BJ (cell line): Measurements from ENCODE around the gene OBSCN. TPM values are rescaled to one million over a fixed set of nuclear protein-coding genes. Genes with fewer than 3 reads are reported as not detected.

Experiments used
- CTCF ChIA-PET: fragments of 350-600 bp; formaldehyde crosslinking; extraction: SDS; loops from one replicate; lab custom pipeline; 2021; ENCODE audit warnings: antibody characterized with exemption, inconsistent platforms; lab: Yijun Ruan, JAX
- POLR2A ChIA-PET: fragments of 300-600 bp; sonication (Branson Sonifier 250); formaldehyde crosslinking; extraction: SDS; loops from one replicate; lab custom pipeline; 2021; ENCODE audit warnings: antibody characterized with exemption; lab: Charles Lee
- DNase-seq: peaks from one replicate; pipeline ENCODE4 v3.0.0-alpha.2; 2011; ENCODE audit warnings: low read depth
- H3K27me3 ChIP-seq: 2 replicates; pipeline ENCODE4 v1.6.0; 2011; ENCODE audit warnings: low read length; ENCODE audit not compliant: control insufficient read depth, insufficient read depth
- H3K36me3 ChIP-seq: 2 replicates; pipeline ENCODE4 v1.5.1; 2011; ENCODE audit warnings: low read length; ENCODE audit not compliant: control insufficient read depth, insufficient read depth
- H3K4me3 ChIP-seq: 2 replicates; pipeline ENCODE4 v1.5.1; 2011; ENCODE audit warnings: low read depth, mild to moderate bottlenecking, control low read depth, low read length
- CTCF ChIP-seq: IDR thresholded peaks from 2 replicates; pipeline ENCODE4 v1.5.1; 2011; ENCODE audit warnings: low read depth, mild to moderate bottlenecking, control low read depth, inconsistent platforms, low read length, moderate library complexity; ENCODE audit not compliant: insufficient read depth
- polyA plus RNA-seq: library from polyadenylated mRNA; depleted of rRNA; stranded (reverse); fragments of >200 nt; gene quantifications from 2 replicates; pipeline ENCODE4 v1.2.3, GENCODE V29; 2011

OBSCN gene
- polyA plus RNA-seq, 1 experiment = 2.9 TPM

GRCh38 chr1:228315945-228316588, 108.2 kb downstream of the OBSCN start:
- Histone ChIP-seq H3K27me3 (no peaks in the 10 kb centered on the region), H3K4me3 (no peak overlapping the region), H3K36me3 (no peaks in the 10 kb centered on the region)
- DNase-seq = no peak
- ChIA-PET CTCF (interaction anchor here (1.2 kb wide), 1 partner anchor 9 kb away, joined by 4 read pairs; no protein-coding TSS in a partner anchor), POLR2A (no interaction called here)
- TF ChIP-seq CTCF = no peak

- no peak for DNase-seq
- ChIA-PET CTCF (interaction anchor here (1.2 kb wide), 1 partner anchor 8 kb away, joined by 4 read pairs; no protein-coding TSS in a partner anchor), POLR2A (no interaction called here)
- no peak for TF ChIP-seq CTCF
- Histone ChIP-seq H3K4me3 (no peak overlapping the region), H3K36me3 (no peaks in the 10 kb centered on the region), H3K27me3 (no peaks in the 10 kb centered on the region)
Observed at GRCh38 chr1:228316589-228317387, 108.9 kb downstream of the OBSCN start.

GRCh38 chr1:228317411-228317828, 109.6 kb downstream of the OBSCN start:
- Histone ChIP-seq H3K4me3 (no peak overlapping the region), H3K36me3 (no peaks in the 10 kb centered on the region), H3K27me3 (no peaks in the 10 kb centered on the region)
- DNase-seq = no peak
- TF ChIP-seq CTCF = no peak
- ChIA-PET CTCF (interaction anchor here (0.7 kb wide), 1 partner anchor 10 kb away, joined by 4 read pairs; no protein-coding TSS in a partner anchor), POLR2A (no interaction called here)

GRCh38 chr1:228317891-228318810, 110.3 kb downstream of the OBSCN start:
- DNase-seq = no peak
- TF ChIP-seq CTCF = no peak
- Histone ChIP-seq H3K27me3 (no peaks in the 10 kb centered on the region), H3K36me3 (no peaks in the 10 kb centered on the region), H3K4me3 (no peak overlapping the region)
- POLR2A ChIA-PET = no interaction called here
- CTCF ChIA-PET = interaction anchor here (0.7 kb wide), 1 partner anchor 10 kb away, joined by 4 read pairs; no protein-coding TSS in a partner anchor
